ENCODE results near the gene MAGI1. TPM values are rescaled to one million over a fixed set of nuclear protein-coding genes. Genes with fewer than 3 reads are reported as not detected.
A peak's percentile ranks its signal among the peaks of the same experiment; 100 is the strongest.

The MAGI1 gene
- total RNA-seq, 1 experiment from 2014 or later: 38.6 TPM

GRCh38 chr3:65717676-65718346 lies 320.9 kb downstream of the MAGI1 start:
- Histone ChIP-seq H3K79me2 (ENCODE audit: insufficient read depth, low read length) (no peaks in the 10 kb centered on the region), H3K27me3 (ENCODE audit: insufficient read depth, low read length) (no peaks in the 10 kb centered on the region), H4K20me1 (ENCODE audit: insufficient read depth) (no peaks in the 10 kb centered on the region), H2AFZ (ENCODE audit: low read depth, low read length, poor library complexity, severe bottlenecking) (no peak overlapping the region), H3K36me3 (ENCODE audit: control insufficient read depth in 1 of 2, insufficient read depth in 2 of 2, low read length in 2 of 2) (no peaks in the 10 kb centered on the region), H3K4me1 (ENCODE audit: control insufficient read depth in 1 of 2, insufficient read depth in 2 of 2, low read length in 2 of 2) (no peaks in the 10 kb centered on the region), H3K9ac (ENCODE audit: low read length) (no peak overlapping the region), H3K4me2 (ENCODE audit: low read length) (no peak overlapping the region), H3K27ac (ENCODE audit: low read depth, low read length) (no peak overlapping the region), H3K4me3 (replicated peaks in 1 of 2; ENCODE audit: low read depth in 1 of 2, low read length in 2 of 2) (no peak overlapping the region), H3K9me2 (ENCODE audit: insufficient read depth) (no peaks in the 10 kb centered on the region), H3K9me3 (ENCODE audit: control insufficient read depth in 1 of 2, insufficient read depth in 1 of 2, low read depth in 1 of 2, low read length in 2 of 2) (no peaks in the 10 kb centered on the region)
- ATAC-seq (0 out of 2 replicates have a peak, but pooled peaks have one; percentile 42), DNase-seq (ENCODE audit: low read depth, low spot score) (no peak)
- POLR2A ChIA-PET: no interaction called here
- intact Hi-C loops (cut with micrococcal nuclease): no loop called here
- RAD21 ChIA-PET (ENCODE audit: low non-redundant PET in 1 of 2, low total read pairs in 2 of 2, uncharacterized antibody in 2 of 2, unreplicated experiment in 2 of 2): no interaction called here
- CTCF ChIA-PET: no interaction called here
- BruUV-seq (replicated peaks): no TSS peak
- TF ChIP-seq SP1 (IDR thresholded peaks at IDR 0.05; ENCODE audit: low read depth): no peak
- no peak for TF ChIP-seq JUND (IDR thresholded peaks at IDR 0.05)
- no peak for TF ChIP-seq ATF3 (IDR thresholded peaks at IDR 0.05)
- TF ChIP-seq, protein P1, sequence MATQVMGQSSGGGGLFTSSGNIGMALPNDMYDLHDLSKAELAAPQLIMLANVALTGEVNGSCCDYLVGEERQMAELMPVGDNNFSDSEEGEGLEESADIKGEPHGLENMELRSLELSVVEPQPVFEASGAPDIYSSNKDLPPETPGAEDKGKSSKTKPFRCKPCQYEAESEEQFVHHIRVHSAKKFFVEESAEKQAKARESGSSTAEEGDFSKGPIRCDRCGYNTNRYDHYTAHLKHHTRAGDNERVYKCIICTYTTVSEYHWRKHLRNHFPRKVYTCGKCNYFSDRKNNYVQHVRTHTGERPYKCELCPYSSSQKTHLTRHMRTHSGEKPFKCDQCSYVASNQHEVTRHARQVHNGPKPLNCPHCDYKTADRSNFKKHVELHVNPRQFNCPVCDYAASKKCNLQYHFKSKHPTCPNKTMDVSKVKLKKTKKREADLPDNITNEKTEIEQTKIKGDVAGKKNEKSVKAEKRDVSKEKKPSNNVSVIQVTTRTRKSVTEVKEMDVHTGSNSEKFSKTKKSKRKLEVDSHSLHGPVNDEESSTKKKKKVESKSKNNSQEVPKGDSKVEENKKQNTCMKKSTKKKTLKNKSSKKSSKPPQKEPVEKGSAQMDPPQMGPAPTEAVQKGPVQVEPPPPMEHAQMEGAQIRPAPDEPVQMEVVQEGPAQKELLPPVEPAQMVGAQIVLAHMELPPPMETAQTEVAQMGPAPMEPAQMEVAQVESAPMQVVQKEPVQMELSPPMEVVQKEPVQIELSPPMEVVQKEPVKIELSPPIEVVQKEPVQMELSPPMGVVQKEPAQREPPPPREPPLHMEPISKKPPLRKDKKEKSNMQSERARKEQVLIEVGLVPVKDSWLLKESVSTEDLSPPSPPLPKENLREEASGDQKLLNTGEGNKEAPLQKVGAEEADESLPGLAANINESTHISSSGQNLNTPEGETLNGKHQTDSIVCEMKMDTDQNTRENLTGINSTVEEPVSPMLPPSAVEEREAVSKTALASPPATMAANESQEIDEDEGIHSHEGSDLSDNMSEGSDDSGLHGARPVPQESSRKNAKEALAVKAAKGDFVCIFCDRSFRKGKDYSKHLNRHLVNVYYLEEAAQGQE (IDR thresholded peaks at IDR 0.05; ENCODE audit: low read depth): no peak
- TF ChIP-seq POLR2A (IDR thresholded peaks at IDR 0.05; ENCODE audit: borderline replicate concordance, extremely low read depth, insufficient read depth, insufficient read length): no peak
- no peak for TF ChIP-seq SIN3A (IDR thresholded peaks at IDR 0.05; ENCODE audit: low read depth)
- TF ChIP-seq TCF7L2 (IDR thresholded peaks at IDR 0.05; ENCODE audit: borderline replicate concordance, extremely low read depth, insufficient read depth, insufficient read length): no peak
- TF ChIP-seq YY1 (IDR thresholded peaks at IDR 0.05; ENCODE audit: extremely low read depth, insufficient replicate concordance, low read depth, low read length): no peak
- TF ChIP-seq, protein P2, sequence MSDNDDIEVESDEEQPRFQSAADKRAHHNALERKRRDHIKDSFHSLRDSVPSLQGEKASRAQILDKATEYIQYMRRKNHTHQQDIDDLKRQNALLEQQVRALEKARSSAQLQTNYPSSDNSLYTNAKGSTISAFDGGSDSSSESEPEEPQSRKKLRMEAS (IDR thresholded peaks at IDR 0.05): no peak
- no peak for TF ChIP-seq ZFX (IDR thresholded peaks at IDR 0.05)
